MCF 10A (cell line): Measurements from ENCODE around the gene CA9. TPM values are rescaled to one million over a fixed set of nuclear protein-coding genes. Genes with fewer than 3 reads are reported as not detected.

Source experiments
- BruUV-seq: library from RNA; stranded (reverse); fragments of 400-500 nt; replicated peaks from 2 replicates; lab custom pipeline; 2021; lab: Mats Ljungman, UMichigan
- CTCF ChIA-PET: fragments of 300-600 bp; sonication (Branson Sonifier 250); formaldehyde crosslinking; extraction: SDS; loops from one replicate; lab custom pipeline; 2021; ENCODE audit warnings: antibody characterized with exemption, inconsistent platforms; lab: Yijun Ruan, JAX
- POLR2A ChIA-PET: fragments of 300-600, 350-650 bp; sonication (Branson Sonifier 250); formaldehyde crosslinking; extraction: SDS; loops from one replicate; lab custom pipeline; 2020; ENCODE audit warnings: antibody characterized with exemption, inconsistent platforms; lab: Yijun Ruan, JAX
- DNase-seq: peaks from one replicate; pipeline ENCODE4 v3.0.0-alpha.2; 2018; ENCODE audit not compliant: unreplicated experiment
- H3K27ac Mint-ChIP-seq: one replicate; pipeline ENCODE4 v1.8.0; 2022; ENCODE audit warnings: mild to moderate bottlenecking, low read depth, mixed read lengths; ENCODE audit not compliant: unreplicated experiment
- H3K27me3 Mint-ChIP-seq: one replicate; pipeline ENCODE4 v1.8.0; 2022; ENCODE audit warnings: mixed read lengths; ENCODE audit not compliant: insufficient read depth, unreplicated experiment
- H3K36me3 Mint-ChIP-seq: one replicate; pipeline ENCODE4 v1.8.0; 2022; ENCODE audit warnings: mild to moderate bottlenecking, moderate library complexity, mixed read lengths; ENCODE audit not compliant: insufficient read depth, unreplicated experiment
- H3K4me1 Mint-ChIP-seq: one replicate; pipeline ENCODE4 v1.8.0; 2022; ENCODE audit warnings: mixed read lengths; ENCODE audit not compliant: insufficient read depth, unreplicated experiment
- H3K4me3 Mint-ChIP-seq: one replicate; pipeline ENCODE4 v1.8.0; 2022; ENCODE audit warnings: mild to moderate bottlenecking, moderate library complexity, mixed read lengths; ENCODE audit not compliant: unreplicated experiment
- H3K9me3 Mint-ChIP-seq: one replicate; pipeline ENCODE4 v1.8.0; 2022; ENCODE audit warnings: mixed read lengths; ENCODE audit not compliant: unreplicated experiment
- intact Hi-C: fragments of 100-400 bp; cut with micrococcal nuclease; formaldehyde crosslinking; loops from 2 replicates; pipeline ENCODE4 v1.14.1; 2022
- total RNA-seq: library from RNA; stranded (reverse); gene quantifications from 2 replicates; pipeline ENCODE4 v1.2.3, GENCODE V29; 2022
- TF ChIP-seq, protein P1 (sequence below): fragments of 200-600 bp; IDR thresholded peaks from one replicate; pipeline ENCODE4 v1.8.0; 2022; ENCODE audit warnings: antibody characterized with exemption, mild to moderate bottlenecking; ENCODE audit not compliant: unreplicated experiment

CA9 gene
- total RNA-seq, 1 experiment from 2014 or later = not detected

- DNase-seq = peak; percentile 85
- POLR2A ChIA-PET = interaction anchor here (0.6 to 15.0 kb wide), 23 partner anchors 10 to 1682 kb away, joined by 3 to 284 read pairs (median 4); partner anchors contain the start of genes ARHGEF39, CCDC107, GBA2 and RGP1
- Mint-ChIP-seq H3K4me3 (no peak overlapping the region), H3K27me3 (no peaks in the 10 kb centered on the region), H3K9me3 (no peaks in the 10 kb centered on the region), H3K27ac (no peak overlapping the region), H3K4me1 (peaks cover 26% of the 10 kb centered on the region), H3K36me3 (peaks cover 29% of the 10 kb centered on the region)
- CTCF ChIA-PET = interaction anchor here (0.6 to 10.3 kb wide), 24 partner anchors 8 to 140 kb away, joined by 3 to 136 read pairs (median 4); partner anchors contain the start of genes ARHGEF39, CCDC107, HINT2 and RMRP
- TF ChIP-seq, protein P1, sequence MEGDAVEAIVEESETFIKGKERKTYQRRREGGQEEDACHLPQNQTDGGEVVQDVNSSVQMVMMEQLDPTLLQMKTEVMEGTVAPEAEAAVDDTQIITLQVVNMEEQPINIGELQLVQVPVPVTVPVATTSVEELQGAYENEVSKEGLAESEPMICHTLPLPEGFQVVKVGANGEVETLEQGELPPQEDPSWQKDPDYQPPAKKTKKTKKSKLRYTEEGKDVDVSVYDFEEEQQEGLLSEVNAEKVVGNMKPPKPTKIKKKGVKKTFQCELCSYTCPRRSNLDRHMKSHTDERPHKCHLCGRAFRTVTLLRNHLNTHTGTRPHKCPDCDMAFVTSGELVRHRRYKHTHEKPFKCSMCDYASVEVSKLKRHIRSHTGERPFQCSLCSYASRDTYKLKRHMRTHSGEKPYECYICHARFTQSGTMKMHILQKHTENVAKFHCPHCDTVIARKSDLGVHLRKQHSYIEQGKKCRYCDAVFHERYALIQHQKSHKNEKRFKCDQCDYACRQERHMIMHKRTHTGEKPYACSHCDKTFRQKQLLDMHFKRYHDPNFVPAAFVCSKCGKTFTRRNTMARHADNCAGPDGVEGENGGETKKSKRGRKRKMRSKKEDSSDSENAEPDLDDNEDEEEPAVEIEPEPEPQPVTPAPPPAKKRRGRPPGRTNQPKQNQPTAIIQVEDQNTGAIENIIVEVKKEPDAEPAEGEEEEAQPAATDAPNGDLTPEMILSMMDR = no peak
- intact Hi-C loops = loop anchor here (2.0 kb wide), 2 partner anchors 32 to 70 kb away; partner anchors contain the start of genes CCDC107 and RMRP
- no TSS peak for BruUV-seq
Observed at GRCh38 chr9:35728041-35728971, 54.6 kb downstream of the CA9 start.

DNA sequence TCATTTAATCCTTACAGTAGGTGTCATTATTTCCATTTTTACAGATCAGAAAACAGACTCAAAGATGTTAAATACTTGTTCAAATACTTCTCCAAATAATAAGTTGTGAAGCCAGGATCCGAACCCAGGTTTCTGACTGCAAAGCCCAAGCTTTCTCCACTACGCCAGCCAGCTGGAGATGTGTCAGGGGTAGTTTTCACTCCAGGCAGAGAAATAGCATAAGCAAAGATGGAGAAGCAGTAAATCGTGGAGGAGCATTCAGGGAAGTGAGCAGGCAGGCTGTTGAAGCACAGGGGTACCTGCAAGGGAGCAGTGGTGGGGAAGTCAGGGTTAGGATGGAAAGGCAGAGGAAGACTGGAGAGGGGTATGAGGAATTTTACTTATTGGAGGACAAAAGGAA lies 55.4 kb downstream of the CA9 start:
- DNase-seq = no peak
- no peak overlapping the region for H3K27ac Mint-ChIP-seq
- no peaks in the 10 kb centered on the region for H3K9me3 Mint-ChIP-seq
- POLR2A ChIA-PET = interaction anchor here (0.8 to 15.0 kb wide), 12 partner anchors 10 to 618 kb away, joined by 3 to 284 read pairs (median 4); partner anchors contain the start of genes ARHGEF39, CCDC107, GBA2 and RGP1
- H3K36me3 Mint-ChIP-seq = peaks cover 29% of the 10 kb centered on the region
- intact Hi-C loops = loop anchor here (2.0 kb wide), 2 partner anchors 32 to 70 kb away; partner anchors contain the start of genes CCDC107 and RMRP
- H3K27me3 Mint-ChIP-seq = no peaks in the 10 kb centered on the region
- TF ChIP-seq, protein P1 = no peak
- CTCF ChIA-PET = interaction anchor here (0.6 to 10.3 kb wide), 15 partner anchors 13 to 1941 kb away, joined by 3 to 136 read pairs (median 4); partner anchors contain the start of genes ARHGEF39, CCDC107 and RMRP
- peaks cover 27% of the 10 kb centered on the region for H3K4me1 Mint-ChIP-seq
- no peak overlapping the region for H3K4me3 Mint-ChIP-seq
- no TSS peak for BruUV-seq

DNA sequence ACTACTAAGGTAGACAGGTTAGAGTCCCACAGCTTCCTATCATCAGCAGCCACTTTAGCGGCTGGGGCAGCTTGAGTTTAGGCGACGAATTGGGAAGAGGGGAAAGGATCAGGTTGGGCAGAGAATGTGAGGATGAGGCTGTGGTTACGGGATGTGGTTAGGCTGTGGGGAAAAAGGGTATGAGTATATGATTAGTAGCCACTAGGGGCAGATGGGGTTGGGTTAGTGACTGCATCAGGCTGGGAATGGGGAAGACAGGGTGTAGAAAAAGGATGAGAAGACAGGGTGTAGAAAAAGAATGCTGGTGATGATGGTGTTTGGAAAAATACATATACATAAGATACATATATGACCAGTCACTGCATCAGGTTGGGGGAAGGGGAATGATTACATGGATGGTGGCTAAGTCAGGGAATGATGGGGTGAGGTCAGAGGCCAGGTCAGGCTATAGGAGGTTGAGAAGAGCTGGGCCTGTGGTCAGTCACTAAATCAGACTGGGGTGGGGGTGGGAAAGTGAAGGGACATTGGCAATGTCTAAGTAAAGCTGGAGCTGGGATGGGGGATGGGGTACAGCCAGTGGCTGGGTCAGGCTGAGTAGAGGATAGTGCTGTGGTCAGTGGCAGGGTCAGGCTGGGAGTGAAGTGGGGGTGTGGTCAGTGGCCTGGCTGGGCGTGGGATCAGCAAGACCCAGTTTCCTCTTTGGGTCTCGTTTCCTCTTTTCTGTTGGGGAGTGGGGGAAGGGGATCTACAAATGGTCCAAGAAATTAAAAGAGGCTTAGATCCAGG lies 56.2 kb downstream of the CA9 start:
- CTCF ChIA-PET = interaction anchor here (0.6 to 10.3 kb wide), 23 partner anchors 9 to 1942 kb away, joined by 3 to 150 read pairs (median 4); partner anchors contain the start of genes ARHGEF39, CCDC107, GBA2 and RGP1
- POLR2A ChIA-PET = interaction anchor here (0.6 to 15.0 kb wide), 12 partner anchors 16 to 618 kb away, joined by 3 to 284 read pairs (median 14); partner anchors contain the start of genes CCDC107, GBA2, HRCT1 and RGP1
- Mint-ChIP-seq H3K4me1 (peaks cover 27% of the 10 kb centered on the region), H3K27ac (no peak overlapping the region), H3K4me3 (no peak overlapping the region), H3K27me3 (no peaks in the 10 kb centered on the region), H3K9me3 (no peaks in the 10 kb centered on the region), H3K36me3 (peaks cover 30% of the 10 kb centered on the region)
- intact Hi-C loops = loop anchor here (2.0 to 5.0 kb wide), 4 partner anchors 33 to 618 kb away; partner anchors contain the start of genes CCDC107 and RMRP
- BruUV-seq = no TSS peak
- DNase-seq = peak; percentile 80
- TF ChIP-seq, protein P1 = peak; percentile 49
